ENCODE results near the gene GDF15.

The GDF15 gene

GRCh38 chr19:18414504-18415177, 28.7 kb downstream of the GDF15 start:
- H3K27me3 ChIP-seq (ENCODE audit: low read length): no peaks in the 10 kb centered on the region
- H3K27ac ChIP-seq (ENCODE audit: low read depth, low read length): no peak overlapping the region
- no peak for TF ChIP-seq CTCF (IDR thresholded peaks at IDR 0.05; ENCODE audit: insufficient read depth, low read length, poor library complexity, severe bottlenecking)
- no peak for TF ChIP-seq EZH2phosphoT487 (conservative IDR thresholded peaks at IDR 0.05; ENCODE audit: low read length)

DNA sequence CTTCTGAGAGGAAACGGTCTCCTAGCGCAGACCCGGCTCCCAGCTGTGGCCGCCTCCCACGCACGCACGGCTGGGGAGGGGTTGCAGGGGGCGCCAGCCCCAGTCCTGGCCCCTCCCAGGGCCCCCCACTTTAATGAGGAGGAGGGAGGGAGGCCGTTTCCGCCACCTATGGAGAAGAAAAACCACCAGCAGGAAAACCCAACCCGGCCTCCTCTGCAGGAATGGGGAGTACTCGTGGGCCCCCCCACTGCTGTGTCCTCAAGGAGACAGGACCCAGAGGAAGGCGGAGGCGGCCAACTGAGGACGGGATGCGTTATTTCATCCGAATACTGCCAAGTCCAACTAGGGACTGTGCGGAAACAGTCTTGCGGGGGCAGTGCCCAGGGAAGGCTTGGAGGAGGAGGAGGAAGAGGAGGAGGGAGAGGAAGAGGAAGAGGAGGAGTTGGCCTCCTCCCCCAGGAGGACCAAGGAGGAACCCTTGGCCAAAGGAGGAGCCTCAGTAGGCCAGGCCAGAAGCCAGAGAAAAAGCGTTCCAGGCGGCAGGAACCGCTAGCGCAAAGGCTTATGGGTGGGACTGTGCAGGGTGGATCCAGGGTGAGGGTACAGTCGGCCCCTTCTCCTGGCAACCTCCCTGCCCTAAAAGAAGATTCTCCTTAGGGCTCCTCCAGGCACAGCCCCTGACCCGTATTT, 29.4 kb downstream of the GDF15 start:
- no peaks in the 10 kb centered on the region for H3K36me3 ChIP-seq (ENCODE audit: low read length)
- TF ChIP-seq CTCF (IDR thresholded peaks at IDR 0.05; ENCODE audit: insufficient read depth, low read length, poor library complexity, severe bottlenecking): no peak
- TF ChIP-seq EZH2phosphoT487 (conservative IDR thresholded peaks at IDR 0.05; ENCODE audit: low read length): no peak
- H3K9me3 ChIP-seq (ENCODE audit: insufficient read depth, low read length): no peaks in the 10 kb centered on the region
- H3K4me2 ChIP-seq (ENCODE audit: low read depth, low read length, poor library complexity, severe bottlenecking): no peak overlapping the region
- no peak overlapping the region for H3K9ac ChIP-seq (ENCODE audit: low read length)
- no peaks in the 10 kb centered on the region for H3K9me2 ChIP-seq (replicated peaks; ENCODE audit: insufficient read depth, low read length)
- H4K20me1 ChIP-seq (ENCODE audit: low read depth, low read length): no peaks in the 10 kb centered on the region
- H2AFZ ChIP-seq (ENCODE audit: low read depth, low read length, severe bottlenecking): no peak overlapping the region
- H3F3A ChIP-seq (ENCODE audit: insufficient read depth): peaks cover 6% of the 10 kb centered on the region; the same call in 1 of the 2 replicates
- no peak overlapping the region for H3K4me3 ChIP-seq (ENCODE audit: insufficient read depth, low read length, poor library complexity, severe bottlenecking)
- no peaks in the 10 kb centered on the region for H3K27me3 ChIP-seq (ENCODE audit: low read length)
- H3K79me2 ChIP-seq (ENCODE audit: insufficient read depth, low read length): no peaks in the 10 kb centered on the region
- no peak overlapping the region for H3K27ac ChIP-seq (ENCODE audit: low read depth, low read length)

More at GRCh38 chr19:18414504-18415177, 28.7 kb downstream of the GDF15 start:
- Histone ChIP-seq H3F3A (ENCODE audit: insufficient read depth) (peaks cover 6% of the 10 kb centered on the region; the same call in 1 of the 2 replicates), H3K4me3 (ENCODE audit: insufficient read depth, low read length, poor library complexity, severe bottlenecking) (no peak overlapping the region), H2AFZ (ENCODE audit: low read depth, low read length, severe bottlenecking) (no peak overlapping the region), H3K36me3 (ENCODE audit: low read length) (no peaks in the 10 kb centered on the region), H3K9me3 (ENCODE audit: insufficient read depth, low read length) (no peaks in the 10 kb centered on the region), H4K20me1 (ENCODE audit: low read depth, low read length) (no peaks in the 10 kb centered on the region), H3K9me2 (replicated peaks; ENCODE audit: insufficient read depth, low read length) (no peaks in the 10 kb centered on the region), H3K9ac (ENCODE audit: low read length) (no peak overlapping the region), H3K4me2 (ENCODE audit: low read depth, low read length, poor library complexity, severe bottlenecking) (no peak overlapping the region), H3K79me2 (ENCODE audit: insufficient read depth, low read length) (no peaks in the 10 kb centered on the region)

GRCh38 chr19:18416778-18417249, 30.9 kb downstream of the GDF15 start:
- Histone ChIP-seq H3F3A (ENCODE audit: insufficient read depth) (peaks cover 6% of the 10 kb centered on the region; the same call in 1 of the 2 replicates), H3K27me3 (ENCODE audit: low read length) (no peaks in the 10 kb centered on the region), H3K9ac (ENCODE audit: low read length) (no peak overlapping the region), H3K9me2 (replicated peaks; ENCODE audit: insufficient read depth, low read length) (no peaks in the 10 kb centered on the region), H3K36me3 (ENCODE audit: low read length) (no peaks in the 10 kb centered on the region), H3K4me2 (ENCODE audit: low read depth, low read length, poor library complexity, severe bottlenecking) (peak overlapping the region; percentile 31), H4K20me1 (ENCODE audit: low read depth, low read length) (no peaks in the 10 kb centered on the region), H3K79me2 (ENCODE audit: insufficient read depth, low read length) (no peaks in the 10 kb centered on the region), H3K4me3 (ENCODE audit: insufficient read depth, low read length, poor library complexity, severe bottlenecking) (no peak overlapping the region), H3K27ac (ENCODE audit: low read depth, low read length) (no peak overlapping the region), H2AFZ (ENCODE audit: low read depth, low read length, severe bottlenecking) (no peak overlapping the region), H3K9me3 (ENCODE audit: insufficient read depth, low read length) (no peaks in the 10 kb centered on the region)
- TF ChIP-seq EZH2phosphoT487 (conservative IDR thresholded peaks at IDR 0.05; ENCODE audit: low read length) (no peak; the same call in 1 of the 2 replicates), CTCF (IDR thresholded peaks at IDR 0.05; ENCODE audit: insufficient read depth, low read length, poor library complexity, severe bottlenecking) (no peak)
